HG03575 (cell line): ENCODE measurements around the gene HMX3.

Source experiments
- ATAC-seq: cut with Tn5 transposase; IDR thresholded peaks from one replicate; pipeline ENCODE4 v1.9.1; 2021; ENCODE audit not compliant: unreplicated experiment, insufficient number of reproducible peaks, low FRiP score; ENCODE audit errors: extremely low read depth

Gene HMX3

DNA sequence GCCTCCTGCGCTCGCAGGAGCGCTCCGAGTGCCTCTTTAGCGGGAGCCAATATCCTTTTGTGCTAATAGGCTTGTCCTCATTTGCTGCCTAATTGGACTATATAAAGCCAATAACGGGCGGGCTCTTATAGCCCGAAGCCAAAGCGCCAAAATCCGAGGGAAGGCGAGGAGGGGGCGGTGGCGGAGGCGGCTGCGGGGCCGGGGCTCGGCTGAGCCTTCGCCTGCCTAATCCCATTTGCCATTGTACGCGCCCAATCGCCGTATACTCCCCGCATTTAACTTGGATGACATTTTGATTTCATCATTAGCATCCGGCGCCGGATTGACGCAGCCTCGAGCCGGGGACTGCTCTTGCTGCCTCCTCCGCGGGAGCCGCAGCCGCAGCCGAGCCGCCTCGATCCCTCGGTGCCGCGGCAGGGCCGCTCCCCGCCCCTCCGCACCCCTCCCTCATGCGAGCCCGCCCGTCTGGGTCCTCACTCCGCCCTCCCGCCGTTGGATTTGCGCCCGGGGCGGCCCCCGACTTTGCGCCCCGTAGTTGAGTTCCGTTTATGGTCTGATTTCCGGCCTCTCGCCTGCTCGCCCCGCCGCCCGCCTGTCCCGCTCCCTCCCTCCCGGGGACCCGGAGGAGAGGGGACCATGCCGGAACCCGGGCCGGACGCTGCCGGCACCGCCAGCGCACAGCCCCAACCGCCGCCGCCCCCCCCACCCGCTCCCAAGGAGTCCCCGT is at the start of gene HMX3:
Gene HMX3, plus strand, starts transcription at position 556 of the 727 bp plus-strand sequence. Its CDS starts 81 bp downstream, at position 637.
- ATAC-seq: no peak

DNA sequence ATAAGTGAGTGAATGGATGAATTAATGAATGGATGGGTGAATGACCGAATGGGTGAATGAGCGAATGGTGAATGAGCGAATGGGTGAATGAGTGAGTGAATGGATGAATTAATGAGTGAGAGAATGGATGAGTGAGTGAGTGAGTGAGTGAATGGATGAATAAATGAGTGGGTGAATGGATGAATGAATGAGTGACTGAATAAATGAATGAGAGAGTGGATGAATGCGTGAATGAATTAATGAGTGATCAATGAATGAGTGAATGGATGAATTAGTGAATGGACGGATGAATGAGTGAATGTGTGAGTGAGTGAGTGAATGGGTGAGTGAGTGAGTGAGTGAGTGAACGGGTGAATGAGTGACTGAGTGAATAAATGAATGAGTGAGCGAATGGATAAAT is 49.5 kb upstream of the HMX3 start:
- no peak for ATAC-seq

DNA sequence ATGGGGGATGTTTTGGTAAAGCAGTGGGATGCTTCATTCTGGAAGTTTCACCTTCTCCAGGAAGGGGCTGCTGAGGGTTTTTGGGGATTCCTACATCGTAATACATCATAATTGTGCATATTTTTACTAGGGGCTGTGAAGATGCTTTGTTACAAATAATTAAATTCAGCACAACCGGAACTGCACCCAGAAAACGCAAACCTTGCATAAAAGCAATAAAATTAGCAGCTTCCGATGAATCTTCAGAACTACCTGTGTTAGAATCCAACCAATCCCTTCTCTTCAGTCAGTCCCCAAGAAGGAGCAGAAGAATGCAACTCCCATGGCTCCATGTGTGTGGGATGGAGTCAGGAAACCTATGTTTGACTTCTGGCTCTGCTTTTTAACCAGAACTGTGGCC is 48.4 kb upstream of the HMX3 start:
- no peak for ATAC-seq

DNA sequence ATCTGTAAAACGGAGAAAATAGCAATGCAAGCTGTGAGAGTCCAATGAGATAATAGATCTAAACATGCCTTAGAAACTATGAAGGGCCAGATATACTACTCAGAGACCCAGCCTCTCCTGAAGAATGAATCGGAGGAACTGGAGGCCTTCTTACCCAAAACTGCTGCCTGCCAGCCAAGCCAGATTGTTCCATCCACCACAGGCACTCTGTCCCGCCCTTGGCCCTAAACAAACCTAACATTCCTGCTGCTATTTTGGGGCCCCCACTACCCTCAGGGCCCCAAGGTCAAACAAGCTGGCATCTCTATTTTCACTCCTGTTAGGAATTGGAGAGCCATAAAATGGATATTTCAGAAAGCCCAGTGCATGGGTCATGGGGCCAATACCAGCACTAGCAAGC is 48.0 kb upstream of the HMX3 start:
- no peak for ATAC-seq

DNA sequence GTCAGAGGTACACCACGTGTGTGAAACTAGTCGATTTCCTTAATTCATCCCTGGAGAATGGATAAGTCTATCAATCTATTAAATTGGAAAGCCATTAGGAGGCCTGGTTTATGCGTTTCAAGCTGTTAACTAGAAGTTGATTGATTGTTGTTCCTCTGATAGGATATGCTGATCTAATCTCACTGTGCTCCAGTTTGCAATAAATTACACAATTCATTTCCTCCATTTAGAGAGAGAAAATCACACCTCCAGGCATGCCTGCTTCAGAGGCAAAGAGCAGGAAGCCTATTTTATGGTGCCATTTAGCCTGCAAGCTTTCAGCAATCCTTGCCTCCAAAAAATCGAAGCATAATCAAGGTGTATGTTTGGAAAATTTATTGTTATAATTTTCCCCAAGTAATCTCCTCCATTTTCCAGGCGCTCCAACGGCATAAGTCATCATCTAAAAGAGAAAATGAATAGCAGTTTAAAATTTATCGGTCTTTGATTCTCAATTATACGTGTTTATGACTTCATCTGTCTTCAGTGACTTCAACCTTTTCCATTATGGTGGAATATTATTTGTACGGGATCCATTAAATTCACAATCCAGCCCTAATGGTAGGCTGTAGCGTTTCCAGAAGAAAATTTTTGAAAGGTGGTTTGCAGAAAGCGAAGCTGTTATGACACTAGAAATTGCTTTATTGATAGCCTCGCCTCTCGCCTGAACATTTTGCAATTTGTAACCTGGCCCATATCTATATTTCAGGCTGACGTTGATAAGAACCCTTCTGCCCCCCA is 42.9 kb upstream of the HMX3 start:
- no peak for ATAC-seq

DNA sequence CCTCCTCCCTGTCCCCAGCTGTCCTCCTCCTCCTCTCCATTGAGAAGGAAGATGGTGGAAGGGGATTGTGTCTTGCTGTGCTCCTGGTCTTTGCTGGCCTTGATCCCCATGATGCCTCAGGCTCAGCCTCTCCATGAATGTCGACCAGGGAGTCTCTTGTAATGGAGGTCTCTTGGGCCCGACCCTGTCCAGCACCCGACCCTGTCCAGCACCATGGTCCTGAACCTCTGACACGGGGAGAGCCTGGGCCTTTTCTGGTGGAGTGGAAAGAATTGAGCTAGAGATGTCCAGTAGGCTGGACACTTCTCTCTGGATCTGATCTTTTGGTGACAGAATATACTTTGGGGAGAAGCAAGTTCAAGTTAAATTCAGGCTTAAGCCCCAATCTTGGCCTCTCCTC is 42.3 kb upstream of the HMX3 start:
- no peak for ATAC-seq

DNA sequence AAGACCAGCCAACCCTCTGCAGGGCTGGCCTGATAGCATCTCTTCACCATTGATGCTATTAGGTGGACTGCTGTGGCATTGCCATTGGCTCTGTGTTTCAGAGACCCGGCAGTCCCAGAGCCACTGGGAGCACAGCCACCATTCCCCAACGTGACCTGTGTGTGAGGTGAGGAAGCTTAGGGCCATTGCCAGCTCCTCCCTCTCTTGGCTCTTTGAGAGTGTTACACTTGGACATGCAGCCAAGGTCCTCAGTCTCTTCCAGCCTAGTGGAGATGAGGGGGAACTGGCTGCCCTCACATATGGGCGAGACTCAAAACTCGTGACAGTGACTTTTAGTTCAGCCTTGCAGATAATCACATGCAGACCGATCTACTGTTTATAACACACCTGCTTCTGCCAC is 39.3 kb upstream of the HMX3 start:
- no peak for ATAC-seq

DNA sequence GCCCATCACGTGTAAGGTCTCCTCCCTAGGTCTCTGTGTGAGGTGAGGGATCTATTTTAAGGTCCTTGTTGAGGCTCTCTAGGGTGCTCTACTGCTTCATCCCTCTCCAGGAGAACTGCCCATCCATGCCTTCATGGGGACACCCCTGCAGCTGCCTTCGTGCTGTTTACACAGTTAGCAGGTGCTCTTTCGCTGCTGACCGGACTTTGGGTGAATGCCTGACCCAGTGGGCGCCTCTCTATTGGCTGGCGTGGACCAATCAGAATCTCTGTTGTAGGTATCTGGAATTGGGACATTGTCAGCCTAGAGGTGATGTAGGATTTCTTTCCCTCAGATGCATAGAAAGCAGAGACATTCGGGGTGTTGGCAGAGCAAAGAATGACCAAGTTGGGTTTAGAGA is 38.7 kb upstream of the HMX3 start:
- ATAC-seq: no peak

DNA sequence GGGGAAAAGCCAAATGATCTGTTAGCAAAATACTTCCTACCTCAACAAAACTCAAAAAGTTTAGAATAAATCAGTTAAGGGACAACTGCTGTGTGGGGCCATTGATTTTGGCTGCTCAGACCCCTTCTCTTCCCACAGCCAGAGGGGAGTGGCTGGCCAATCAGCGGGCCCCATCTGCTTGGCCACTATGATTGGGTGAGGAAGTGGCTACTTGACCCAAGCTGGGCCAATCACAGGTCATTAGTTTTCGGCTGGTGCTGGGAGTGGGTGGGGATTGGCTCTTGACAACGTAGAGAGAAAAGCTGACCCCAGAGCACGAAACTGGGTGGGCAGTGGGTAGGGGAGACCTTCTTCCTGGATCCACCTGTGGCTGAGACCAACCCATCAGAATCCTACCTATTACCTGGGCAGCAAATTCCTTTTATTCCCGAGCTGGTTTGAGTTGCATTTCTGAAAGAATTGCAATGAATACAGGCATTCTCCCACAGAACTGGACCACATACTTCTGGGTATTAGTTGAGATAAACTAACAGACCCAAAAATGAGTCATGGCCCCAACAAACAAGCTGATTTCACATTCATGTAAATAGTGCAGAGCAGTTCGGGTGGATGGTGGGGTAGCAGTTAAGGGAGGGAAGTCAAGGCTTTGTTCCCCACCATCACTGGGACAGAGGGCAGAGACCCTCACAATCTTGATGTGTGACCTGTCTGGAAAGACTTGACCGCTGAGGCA is 35.6 kb upstream of the HMX3 start:
- ATAC-seq: no peak

DNA sequence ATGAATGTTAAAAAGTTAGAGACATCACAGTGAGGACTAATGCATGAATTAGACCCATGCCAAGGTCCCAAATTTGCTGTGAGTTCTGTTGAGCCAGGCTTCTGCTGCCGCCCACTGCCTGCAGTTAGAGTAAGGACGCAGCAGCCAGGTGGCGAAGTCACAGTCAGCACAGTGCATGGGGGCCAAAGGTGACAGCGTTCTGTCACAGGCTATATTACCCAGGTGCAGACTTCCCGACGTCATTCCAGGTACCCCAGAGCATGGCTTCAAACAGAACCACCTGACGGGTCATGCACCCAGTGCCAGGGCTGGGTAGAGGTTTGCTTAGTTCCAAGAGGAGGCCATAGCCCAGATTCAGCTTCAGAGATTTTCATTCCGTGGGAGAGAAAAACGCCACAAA is 33.9 kb upstream of the HMX3 start:
- ATAC-seq: no peak

DNA sequence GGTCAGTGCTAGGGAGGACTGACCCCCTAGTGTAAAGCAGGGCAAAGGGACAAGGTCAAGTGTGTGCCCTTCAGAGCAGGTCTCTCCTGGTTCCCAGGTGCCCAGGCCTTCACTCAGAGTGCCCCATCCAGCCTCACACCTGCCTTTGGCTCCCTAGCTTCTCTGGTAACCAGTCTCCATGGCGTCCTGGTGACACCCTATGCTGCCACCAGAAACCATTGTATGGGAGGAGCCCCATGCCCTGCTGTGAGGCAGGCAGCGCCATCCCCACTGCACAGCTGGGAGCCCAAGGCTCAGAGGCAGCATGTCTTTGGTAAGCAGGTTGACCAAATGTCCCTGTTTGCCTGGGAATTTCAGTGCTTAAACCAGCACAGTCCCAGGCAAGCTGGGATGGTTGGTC is 33.1 kb upstream of the HMX3 start:
- no peak for ATAC-seq

DNA sequence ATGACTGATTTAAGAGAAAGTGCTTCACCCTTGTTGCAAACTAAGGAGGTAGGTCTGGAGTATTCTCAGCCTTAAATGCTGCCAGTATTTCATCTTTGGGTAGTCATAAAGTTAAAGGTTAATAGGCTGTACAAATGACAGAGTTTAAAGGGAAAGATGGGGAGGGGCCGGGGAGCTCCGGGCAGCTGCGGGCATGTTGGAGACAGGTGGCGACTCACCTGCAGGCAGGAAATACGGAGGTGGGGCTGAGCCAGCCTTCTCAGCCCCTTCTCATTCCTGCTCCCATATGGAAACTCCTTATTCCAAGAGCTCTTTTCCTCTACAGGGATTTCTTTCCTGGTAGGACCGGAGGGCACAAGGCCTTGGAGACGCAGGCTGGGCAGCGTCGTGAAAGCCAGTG is 31.8 kb upstream of the HMX3 start:
- ATAC-seq: no peak

DNA sequence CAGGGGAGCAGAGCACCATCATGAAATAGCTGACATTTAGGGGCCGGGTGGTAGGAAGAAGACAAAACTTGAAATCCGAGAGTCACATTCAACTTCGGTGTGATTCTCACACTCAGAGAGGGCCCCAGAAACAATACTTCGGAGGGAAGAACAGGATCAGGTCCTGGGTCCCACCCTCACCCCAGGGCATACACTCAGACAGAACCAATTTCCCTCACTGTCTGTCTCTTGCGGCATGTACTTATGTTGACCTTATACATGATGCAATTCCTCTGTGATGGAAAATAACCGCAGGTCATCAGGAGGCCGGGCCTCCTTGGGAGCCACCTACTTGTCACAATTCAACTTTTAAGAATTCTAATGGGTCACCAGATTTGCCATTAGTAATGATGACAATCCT is 26.3 kb upstream of the HMX3 start:
- no peak for ATAC-seq

DNA sequence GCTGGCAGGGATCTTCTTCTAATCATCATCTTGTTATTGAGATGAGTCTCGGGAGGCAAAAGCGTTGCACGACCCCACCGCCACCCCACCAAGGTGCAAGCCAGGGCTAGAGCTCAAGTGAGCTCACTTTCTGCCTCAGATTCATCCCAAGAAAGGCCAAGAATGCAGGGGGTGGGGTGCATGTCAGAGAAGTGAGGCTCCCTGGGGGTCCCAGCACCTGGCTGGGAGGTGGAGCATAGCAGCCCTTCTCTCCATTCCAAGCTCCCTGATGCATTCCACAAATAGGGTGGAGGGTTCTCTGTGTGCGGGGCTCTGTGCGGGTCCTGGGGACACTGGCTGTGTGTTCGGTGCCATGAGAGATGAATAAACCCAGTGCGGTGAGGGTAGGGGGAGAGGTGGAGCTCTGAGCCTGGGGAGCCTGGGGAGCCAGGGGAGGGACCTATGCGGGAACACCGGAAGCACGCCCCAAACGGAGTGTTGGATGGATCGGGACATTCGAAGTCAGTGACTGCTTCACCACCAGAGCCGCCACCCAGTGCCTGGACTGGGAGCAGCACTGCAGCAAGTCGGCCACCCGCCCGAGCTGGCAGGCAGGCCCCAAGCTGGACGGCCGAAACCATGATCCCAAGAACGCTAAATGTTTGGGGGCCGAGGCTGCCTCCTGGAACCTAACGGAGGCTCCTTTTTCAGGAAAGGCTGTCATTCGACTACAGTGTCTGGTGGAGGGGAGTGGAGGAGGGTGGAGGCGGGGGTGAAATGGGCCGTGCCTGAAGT is 17.9 kb upstream of the HMX3 start:
- no peak for ATAC-seq

DNA sequence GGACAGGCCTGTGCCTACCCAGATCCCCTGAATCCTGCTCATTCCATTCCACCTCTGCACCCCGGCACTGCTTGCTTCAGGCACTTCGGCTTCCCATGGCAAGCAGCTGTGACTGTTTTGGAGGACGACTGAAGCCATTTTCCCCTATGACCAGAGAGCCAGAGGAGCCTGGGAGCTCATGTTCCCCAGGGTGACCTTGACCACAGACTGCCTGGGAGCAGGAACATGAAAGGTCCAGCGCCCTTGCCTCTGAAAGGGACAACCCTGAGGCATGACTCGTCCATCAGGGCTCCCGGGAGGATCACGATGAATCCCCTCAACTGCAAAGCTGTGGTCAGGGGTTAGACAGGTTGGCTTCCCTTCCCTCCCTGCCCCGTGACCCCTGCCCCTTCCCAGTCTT is 16.7 kb upstream of the HMX3 start:
- no peak for ATAC-seq

DNA sequence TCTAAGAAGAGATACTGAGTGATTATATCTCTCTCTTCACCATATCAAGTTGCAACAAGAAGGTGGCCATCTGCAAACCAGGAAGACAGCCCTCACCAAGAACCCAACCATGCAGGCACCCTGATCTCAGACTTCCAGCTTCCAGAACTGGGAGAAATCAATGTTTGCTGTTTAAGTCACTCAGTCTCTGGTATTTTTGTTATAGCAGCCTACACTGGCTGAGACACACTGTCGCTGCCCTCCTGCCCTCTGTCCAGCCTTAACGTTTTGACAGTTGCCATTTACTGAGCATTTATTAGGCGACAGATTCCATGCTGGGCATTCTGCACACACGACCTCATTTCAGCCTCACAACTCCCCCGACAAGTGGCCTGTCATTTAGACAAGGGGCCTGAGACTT is 9.5 kb upstream of the HMX3 start:
- no peak for ATAC-seq

DNA sequence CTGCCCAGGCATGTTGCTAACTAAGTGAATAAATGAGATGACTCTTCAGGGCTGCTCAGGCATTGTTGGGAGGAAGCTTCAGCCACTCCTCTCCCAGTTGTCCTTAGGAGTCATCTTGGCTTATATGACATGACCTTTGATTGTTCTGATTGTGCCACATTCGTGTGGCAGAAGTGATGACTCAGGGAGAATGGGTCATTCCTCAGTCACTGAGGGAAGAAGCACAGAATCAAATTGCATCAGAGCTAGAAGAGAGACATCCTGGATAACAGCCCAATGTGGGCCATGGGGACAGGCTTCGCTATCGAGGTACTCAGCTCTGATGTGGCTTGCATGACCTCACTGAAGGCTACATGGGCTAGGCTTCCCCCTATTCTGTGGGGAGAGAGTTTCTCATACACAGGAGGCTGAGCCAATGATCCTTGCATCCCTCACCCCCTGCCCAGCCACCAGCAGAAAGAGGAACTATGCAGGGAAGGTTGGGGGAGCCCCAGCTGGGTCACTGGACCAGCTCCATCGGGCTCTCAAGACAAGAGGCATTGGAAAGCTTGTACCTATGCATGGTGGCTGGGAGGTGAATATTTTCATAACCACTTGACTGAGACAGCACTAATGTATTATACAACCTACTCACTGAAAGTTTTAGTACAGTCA is 6.0 kb upstream of the HMX3 start:
- ATAC-seq: no peak

DNA sequence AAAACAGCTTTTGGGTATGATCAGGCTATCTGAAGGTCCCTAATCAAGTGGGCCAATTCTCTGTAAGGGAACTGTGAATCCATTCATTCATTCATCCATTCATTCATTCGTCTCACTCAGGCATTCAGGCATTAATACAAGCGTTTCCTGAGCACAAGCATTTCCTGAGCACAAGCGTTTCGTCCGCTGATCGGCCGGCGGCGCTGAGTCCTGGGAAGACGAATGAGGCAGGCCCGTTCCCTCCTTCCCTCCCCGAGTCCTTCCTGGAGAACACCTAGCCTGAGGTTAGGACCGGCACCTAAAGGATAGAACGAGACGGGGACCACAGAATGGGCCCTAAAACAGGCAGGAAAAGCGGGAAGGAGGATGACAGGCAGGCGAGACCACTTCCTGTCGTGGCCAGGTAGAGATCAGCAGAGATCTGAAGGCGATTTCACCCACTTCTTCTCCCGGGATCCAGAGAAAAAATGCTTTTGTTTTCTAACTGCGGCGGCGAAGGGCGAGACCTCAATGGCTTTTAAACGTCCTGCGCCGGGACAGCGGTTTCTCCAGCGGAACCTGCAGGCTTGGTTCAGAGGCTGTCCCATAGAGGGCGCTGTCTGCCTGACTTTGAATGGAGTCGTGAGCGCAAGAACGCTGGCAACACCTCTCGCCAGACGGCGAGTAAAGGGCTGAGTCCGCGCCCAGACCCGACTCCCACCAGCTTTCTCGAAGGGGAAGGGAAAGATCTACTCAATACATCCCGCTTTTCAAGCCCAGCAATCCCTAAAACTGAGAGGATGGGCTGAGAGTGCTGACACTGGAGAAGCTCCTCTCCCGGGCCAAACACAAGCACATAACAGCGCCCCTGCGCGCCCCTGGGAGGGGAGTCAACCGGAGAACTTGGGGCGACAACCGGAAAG is 2.9 kb upstream of the HMX3 start:
- ATAC-seq: no peak
